DMS 273 (cell line): ENCODE results near the gene MTFR1L.
"Not testable (repeated sequence)": the region's sequence is repeated elsewhere in the genome, so short reads cannot be mapped to it uniquely, and the experiment has no call there.

Experiments used
- DNase-seq: peaks from one replicate; lab custom pipeline; 2025; ENCODE audit not compliant: unreplicated experiment; lab: John Stamatoyannopoulos, UW

MTFR1L gene

GRCh38 chr1:25821630-25822091, 1.9 kb downstream of the MTFR1L start:
- no peak for DNase-seq

GRCh38 chr1:25825605-25826004, 5.9 kb downstream of the MTFR1L start:
- DNase-seq = no peak

- no peak for DNase-seq
These were observed 6.8 kb downstream of the MTFR1L start for GRCh38 chr1:25826571-25826970.

DNA sequence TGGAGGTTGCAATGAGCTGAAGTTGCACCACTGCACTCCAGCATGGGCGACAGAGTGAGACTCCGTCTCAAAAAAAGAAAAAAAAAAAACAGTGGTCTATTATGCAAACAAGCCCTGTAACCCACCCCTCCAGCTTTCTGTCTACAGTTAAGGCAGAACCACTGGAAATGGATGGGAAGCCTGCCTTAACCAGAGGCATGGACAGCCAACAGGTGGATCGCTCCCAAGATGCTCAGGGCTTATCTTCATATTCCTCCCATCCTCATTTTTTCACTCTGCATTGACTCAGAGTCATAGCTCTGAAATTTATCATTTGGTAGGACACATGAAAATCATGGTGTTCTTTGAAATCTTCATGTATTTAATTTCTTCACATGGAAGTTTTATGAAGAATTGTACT, 8.7 kb downstream of the MTFR1L start:
- DNase-seq = no peak

- no peak for DNase-seq
These were observed 9.3 kb downstream of the MTFR1L start for GRCh38 chr1:25829046-25829445.

DNA sequence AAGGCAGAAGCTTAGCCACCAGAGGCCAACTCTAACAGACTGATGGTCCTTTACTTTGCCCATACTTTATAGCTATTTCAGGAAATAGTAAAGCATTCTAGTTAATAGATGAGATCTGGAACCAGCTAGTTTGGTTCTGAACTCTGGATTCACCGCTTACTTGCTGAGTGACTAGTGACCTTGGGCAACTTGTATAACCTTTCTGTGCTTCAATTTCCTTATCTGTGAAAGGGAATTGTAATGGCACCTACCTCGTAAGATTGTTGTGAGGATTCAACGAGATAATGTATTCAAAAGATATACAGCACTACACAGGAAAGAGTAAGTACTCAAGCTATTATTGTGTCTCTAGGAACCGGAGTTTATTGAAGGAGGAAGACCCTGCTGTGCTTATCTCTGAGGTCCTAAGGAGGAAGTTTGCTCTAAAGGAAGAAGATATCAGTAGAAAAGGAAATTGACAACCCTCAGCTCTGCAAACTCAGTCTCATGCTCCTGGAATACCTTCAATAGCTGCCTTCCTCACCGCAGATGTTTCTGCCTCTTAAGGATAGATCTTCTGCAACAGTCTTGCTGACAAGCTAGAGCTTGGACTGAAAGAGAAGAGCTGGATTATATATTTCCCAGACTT, 11.9 kb downstream of the MTFR1L start:
- DNase-seq = no peak

DNA sequence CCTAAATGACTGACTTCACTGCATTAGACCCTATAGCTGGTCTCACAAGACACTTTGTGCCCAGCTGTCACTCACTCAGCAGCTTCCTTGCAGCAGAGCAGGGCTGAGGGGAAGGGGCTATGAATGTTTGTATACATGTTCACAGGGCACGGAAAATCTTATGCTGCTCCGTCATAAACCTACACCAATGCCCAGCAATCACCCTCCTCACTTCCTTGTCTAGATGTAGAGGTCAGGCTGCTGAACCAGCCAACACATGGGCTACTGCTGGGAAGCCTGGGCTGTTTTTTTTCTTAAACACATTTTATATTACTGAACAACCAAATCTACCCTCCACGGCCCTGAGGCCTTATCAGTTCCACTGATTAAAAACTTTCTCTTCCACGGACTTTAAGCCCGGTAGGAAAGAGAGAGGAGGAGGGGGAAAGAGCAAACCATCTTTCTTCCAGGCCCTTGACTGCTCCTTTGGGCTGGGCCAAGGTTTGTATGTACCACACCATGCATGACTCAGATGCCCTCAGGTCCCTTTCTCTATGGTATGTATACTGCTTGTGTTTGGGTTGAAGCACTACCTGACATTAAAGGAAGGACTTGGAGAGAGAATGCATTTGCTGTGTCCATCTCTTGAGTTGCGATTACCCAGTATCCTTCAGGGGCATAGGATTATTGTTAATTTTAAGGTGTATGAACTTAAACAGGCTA, 12.7 kb downstream of the MTFR1L start:
- no peak for DNase-seq

DNA sequence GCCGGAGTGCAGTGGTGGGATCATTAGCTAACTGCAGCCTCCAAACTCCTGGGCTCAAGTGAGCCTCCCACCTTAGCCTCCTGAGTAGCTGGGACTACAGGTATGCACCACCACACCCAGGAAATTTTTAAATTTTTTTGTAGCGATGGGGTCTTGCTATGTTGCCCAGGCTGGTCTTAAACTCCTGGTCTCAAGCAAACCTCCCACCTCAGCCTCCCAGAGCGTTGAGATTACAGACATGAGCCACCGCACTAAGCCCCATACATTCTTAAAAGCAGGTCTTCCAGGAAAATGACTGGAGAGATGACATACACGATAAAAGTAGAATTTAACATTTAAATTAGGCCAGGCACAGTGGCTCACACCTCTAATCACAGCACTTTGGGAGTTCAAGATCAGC, 13.4 kb downstream of the MTFR1L start:
- DNase-seq = no peak

- DNase-seq = no peak
These were observed 15.1 kb downstream of the MTFR1L start for GRCh38 chr1:25834894-25835293.

DNA sequence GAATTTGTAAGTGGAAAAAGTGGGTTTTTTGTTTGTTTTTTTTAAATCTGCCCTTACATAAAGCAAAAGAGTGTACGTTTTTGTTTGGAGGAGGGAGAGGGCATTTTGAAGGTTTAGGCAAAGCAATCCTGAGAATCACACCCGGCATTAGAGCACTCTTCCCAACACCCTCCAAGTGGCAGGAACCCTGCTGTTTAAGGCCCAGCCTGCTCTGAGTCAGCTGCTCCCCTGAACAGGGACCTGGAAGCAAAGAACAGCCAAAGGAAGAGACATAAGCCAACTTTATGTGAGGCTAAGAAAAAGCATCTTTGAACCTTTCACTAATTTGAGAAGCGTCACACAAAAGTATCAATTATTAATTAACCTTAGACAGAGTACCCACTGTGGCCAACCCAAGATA, 16.9 kb downstream of the MTFR1L start:
- DNase-seq = no peak

DNA sequence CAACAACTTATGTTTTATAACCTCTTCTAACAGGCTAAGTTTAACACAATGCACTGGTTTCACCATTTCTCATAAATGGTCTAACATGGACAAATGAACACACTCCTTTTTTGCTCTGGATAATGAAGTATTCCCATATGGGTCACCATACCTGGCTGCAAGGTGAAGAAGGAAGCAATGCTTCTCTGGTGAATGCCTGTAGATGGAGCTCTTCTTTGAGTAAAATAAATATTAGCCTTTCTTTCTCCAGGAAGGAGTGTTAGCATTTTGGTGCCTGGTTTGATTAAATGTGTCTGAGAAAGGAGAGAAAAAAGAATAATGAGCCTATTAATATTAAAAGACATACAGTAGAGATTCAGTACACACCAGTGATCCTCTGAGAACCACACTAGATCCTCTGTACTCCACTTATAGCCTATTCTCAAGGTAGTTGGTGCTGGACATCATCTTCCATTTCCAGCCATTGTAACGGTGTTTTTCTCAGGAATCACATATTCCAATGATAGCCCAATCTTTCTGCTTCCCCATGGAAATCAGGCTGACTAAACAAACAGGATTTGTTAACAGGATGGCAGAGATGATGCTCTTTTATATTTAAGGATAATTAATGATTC, 17.6 kb downstream of the MTFR1L start:
- DNase-seq = peak; percentile 34

DNA sequence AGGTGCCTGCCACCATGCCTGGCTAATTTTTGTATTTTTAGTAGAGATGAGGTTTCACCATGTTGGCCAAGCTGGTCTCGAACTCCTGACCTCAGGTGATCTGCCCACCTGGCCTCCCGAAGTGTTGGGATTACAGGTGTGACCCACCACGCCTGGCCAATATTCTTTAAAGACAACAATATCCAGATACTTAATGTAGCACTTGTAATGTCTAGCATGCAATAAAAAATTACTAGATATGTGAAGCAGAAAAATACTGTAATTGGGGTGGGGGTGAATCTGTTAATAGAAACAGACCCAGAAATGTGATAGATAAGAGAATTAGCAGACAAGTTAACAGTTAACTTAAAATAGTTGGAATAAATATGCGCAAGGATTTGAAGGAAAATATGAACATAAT, 20.1 kb downstream of the MTFR1L start:
- not testable (repeated sequence) for DNase-seq

DNA sequence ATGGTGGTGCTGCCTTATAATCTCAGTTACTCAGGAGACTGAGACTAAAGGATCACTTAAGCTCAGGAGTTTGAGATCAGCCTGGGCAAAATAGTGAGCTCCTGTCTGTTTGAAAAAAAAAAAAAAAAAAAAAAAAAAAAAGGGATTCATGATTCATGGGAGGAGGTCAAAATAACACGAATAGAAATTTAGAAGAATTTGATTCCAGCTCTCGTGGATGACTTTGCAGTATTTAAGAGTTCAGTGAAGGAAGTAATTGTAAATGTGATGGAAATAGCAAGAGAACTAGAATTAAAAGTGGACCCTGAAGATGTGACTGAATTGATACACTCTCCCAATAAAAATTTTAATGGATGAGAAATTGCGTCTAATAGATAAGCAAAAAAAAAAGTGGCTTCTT, 23.7 kb downstream of the MTFR1L start:
- DNase-seq = no peak

- no peak for DNase-seq
These were observed 25.0 kb downstream of the MTFR1L start for GRCh38 chr1:25844536-25845337.

GRCh38 chr1:25845664-25846063, 25.9 kb downstream of the MTFR1L start:
- no peak for DNase-seq

- DNase-seq = no peak
These were observed 28.2 kb downstream of the MTFR1L start for GRCh38 chr1:25847929-25848328.

GRCh38 chr1:25848531-25848930, 28.8 kb downstream of the MTFR1L start:
- no peak for DNase-seq

DNA sequence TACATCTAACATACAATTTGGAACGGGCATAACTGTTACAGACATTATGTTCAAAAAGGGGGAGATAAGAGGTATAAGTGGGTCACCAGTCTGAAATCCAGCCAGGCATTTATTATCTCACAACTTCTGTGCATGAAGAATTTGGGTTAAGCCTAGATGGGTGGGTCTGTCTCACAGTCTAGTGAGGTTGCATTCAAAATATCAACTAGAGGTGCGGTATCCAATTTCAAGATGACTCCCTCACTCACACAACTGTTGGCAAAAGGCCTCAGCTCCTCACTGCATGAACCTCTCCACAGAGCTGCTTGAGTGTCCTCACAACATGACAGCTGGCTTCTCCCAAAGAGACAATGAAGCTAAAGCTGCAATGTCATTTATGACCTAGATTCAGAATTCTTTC, 34.8 kb downstream of the MTFR1L start:
- DNase-seq = peak; percentile 58

DNA sequence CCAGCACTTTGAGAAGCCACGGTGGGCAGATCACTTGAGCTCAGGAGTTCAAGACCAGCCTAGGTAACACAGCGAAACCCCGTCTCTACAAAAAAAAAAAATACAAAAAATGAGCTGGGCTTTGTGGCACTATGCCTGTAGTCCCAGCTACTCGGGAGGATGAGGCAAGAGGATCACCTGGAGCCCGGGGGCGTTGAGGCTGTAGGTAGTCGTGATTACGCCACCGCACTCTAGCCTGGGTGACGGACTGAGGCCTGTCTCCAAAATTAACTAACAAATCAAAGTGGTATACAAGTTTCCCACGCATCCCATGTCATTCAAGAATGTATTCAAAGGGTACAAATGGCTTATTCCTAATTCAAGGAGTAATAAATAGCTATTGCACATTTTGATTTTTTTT, 37.1 kb downstream of the MTFR1L start:
- no peak for DNase-seq

DNA sequence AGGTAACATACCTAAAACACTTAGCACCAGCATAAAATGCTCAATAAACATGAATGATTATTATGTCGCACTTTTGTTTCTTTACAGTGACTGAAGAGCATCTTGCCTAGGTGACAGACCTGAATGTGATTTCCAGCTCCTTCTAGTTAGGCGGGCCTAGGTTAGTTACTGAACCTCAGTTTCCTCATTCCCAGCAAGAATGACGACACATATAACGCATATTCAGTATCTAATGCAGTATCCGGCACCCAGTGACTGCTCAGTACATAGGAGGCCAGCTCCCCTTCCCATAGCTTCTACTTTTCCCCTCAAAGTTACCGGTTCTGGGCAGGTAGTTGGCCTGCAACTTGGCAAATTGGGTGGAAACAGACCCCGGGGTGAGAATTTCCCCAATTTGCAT, 38.7 kb downstream of the MTFR1L start:
- DNase-seq = no peak

- DNase-seq = peak; percentile 96
These were observed 39.4 kb downstream of the MTFR1L start, which contains the start of gene AUNIP for GRCh38 chr1:25858906-25859789. TSS of gene AUNIP (minus strand) at chr1:25859457. CDS start at chr1:25859357, 100 bp downstream.
